Hematopoietic multipotent progenitor cell (in vitro differentiated cells): Measurements from ENCODE around the gene GNG4. TPM values are rescaled to one million over a fixed set of nuclear protein-coding genes. Genes with fewer than 3 reads are reported as not detected.
A peak's percentile ranks its signal among the peaks of the same experiment; 100 is the strongest.
"Not testable (repeated sequence)": the region's sequence is repeated elsewhere in the genome, so short reads cannot be mapped to it uniquely, and the experiment has no call there.

Experiments used
- DNase-seq, 3 donors: peaks; one replicate each; pipeline ENCODE4 v3.0.0-alpha.2; 2011 to 2015; ENCODE audit warnings: low read depth in 2 of 3, low spot score in 2 of 3
- total RNA-seq: library from RNA; depleted of rRNA; stranded (reverse); fragments of >200 nt; gene quantifications from one replicate; pipeline ENCODE4 v1.2.3, GENCODE V29; 2012

The GNG4 gene
- total RNA-seq, 1 donor = 1.9 TPM

DNA sequence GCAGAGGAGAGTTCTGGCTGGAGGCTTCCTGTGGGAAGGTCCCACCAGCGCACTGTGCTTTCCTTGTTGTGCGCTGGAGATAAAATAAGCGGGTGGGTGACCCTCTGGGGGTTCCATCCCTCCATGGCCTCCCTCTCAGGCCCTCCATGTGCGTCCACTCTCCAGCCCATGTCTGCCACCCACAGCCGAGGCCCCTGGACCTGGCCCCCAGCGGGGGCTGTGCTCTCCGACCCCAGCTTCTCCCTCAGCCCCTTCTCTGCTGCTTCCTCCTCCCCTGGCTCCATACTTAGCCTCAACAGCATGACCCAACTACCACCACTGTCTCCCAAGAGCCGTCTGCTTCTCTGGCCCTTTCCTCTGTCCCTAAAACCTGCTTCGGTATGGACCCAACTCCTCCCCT lies 61.4 kb downstream of the GNG4 start:
- DNase-seq = no peak

DNA sequence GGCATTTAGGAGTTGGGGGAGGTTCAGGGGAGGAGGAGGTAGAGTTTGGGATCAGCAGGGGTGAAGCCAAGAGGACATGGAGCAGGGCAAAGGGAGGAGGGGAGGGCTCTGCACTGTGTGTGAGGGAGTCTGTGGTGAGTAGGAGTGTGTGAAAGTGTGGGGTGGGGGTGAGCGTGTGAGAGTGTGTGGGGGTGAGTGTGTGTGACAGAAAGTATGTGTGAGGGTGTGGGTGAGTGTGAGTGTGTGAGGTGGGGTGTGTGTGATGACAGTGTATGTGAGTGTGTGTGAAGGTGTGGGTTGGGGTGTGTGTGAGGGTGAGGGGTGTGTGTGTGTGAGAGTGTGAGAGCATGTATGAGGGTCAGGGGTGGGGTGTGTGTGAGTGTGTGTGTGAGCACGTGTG lies 62.6 kb downstream of the GNG4 start:
- no peak for DNase-seq

DNA sequence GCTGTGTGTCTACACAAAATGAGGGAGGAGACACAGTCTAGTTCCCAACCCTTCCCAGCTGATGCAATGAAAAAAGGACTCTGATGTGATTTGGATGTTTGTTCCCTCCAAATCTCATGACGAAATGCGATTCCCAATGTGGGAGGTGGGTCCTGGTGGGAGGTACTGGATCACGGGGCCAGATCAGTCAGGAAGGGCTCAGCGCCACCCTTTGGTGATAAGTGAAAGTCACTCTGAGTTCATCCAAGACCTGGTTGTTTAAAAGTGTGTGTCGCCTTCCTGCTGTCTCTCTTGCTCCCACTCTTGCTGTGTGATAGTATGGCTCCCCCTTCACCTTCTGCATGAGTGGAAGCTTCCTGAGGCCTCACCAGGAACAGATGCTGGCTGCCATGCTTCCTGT lies 63.2 kb downstream of the GNG4 start:
- no peak for DNase-seq

DNA sequence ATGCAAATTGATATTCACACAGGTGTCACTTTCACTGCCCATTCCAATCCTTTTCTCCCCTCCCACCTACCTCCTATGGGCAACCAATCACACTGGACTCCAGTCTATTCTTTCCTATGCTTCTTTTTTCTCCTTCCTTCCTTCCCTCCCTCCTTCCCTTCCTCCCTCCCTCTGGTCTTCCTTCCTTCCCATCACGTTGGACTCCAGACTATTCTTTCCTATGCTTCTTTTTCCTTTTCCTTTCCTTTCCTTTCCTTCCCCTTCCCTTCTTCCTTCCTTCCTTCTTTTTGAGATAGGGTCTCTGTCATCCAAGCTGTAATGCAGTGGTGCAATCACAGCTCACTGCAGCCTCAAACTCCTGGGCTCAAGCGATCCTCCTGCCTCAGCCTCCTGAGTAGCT lies 64.6 kb downstream of the GNG4 start:
- DNase-seq = no peak

DNA sequence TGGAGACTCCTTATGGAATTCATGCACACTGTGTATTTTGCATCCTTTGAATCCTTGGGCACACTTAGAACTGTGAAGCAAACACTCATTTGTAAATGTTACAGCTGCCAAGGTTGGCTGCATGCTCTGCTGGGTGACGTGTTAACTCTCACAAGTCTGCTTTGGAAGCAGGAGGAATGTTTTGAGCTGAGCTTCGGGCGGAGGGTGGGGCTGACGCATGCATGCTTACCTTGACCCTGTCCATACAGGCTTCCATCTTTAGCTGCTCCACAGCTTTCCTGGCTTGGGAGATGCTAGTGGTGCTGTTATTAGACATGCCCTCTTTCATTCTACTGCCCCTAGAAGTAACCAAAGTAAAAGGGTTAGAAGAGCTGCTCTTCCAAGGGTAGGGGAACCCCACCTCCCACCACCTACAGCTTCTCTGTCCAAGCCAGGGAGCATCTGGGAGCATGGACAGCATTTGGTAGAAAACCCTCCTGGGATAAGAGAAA lies 66.0 kb downstream of the GNG4 start:
- no peak for DNase-seq

DNA sequence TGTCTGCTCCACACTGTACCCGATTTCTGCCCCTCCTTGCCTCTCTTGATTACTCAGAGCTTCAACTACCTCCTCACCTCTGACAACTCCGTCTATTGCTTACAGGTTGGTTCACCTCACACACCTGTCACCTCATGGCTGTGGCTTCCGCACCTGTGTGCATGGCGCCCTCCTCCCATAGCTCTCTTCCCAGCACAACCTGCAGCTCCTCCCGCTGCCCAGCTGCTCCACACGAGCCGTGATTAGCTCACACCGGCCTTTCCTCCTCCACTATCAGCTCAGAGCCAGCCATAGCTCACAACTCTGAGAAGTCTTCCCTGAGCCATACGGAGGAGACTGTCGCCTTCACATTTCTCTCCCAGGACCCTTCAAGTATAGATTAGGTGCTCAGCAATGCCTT lies 67.5 kb downstream of the GNG4 start:
- DNase-seq = no peak

DNA sequence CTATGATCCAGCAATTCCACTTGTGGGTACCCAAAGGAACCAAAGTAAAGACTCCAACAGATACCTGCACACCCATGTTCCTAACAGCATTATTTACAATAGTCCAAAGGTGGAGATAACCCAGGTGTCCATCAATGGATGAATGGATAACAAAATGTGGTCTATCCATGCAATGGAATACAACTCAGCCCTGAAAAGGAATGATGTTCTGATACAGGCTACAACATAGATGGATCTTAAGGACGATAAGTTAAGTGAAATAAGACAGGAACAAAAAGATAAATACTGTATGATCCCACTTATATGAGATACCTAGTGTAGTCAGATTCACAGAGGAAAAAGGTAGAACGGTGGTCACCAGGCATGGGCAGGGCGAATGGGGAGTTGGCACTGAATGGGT lies 69.7 kb downstream of the GNG4 start:
- DNase-seq = no peak

DNA sequence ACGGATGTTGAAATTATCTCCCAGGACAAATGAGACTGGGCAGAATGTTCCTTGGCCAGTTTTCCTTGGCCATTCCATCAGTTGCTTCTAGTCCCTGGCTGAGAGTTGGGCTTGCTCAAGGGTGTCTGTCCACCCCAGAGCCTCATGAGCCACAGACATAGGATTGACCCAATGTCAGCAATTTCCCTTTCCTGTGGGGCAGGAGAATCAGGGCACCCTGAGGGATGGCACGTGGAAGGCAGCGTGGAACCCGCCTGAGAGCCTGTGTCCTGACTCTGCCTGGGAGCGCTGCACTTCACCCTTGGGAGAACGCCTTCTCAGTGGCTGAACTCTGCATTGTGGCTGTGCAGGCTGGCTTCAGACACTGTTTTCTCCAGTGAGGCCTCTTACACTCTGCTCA lies 74.0 kb downstream of the GNG4 start:
- DNase-seq = no peak

DNA sequence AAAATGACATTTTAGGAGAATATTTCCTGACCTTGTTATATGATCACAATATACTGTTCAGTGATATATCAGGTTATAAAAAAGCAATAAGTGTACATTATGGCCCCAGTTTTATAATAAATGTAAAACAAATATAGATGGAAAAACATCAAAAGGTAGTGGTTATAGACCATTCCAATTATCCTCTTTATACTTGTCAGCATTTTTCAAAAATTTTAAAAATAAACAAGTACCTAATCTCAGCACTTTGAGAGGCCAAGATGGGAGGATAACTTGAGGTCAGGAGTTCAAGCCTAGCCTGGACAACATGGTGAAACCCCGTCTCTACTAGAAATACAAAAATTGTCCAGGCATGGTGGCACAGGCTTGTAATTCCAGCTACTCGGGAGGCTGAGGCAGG lies 75.7 kb downstream of the GNG4 start:
- DNase-seq = no peak

DNA sequence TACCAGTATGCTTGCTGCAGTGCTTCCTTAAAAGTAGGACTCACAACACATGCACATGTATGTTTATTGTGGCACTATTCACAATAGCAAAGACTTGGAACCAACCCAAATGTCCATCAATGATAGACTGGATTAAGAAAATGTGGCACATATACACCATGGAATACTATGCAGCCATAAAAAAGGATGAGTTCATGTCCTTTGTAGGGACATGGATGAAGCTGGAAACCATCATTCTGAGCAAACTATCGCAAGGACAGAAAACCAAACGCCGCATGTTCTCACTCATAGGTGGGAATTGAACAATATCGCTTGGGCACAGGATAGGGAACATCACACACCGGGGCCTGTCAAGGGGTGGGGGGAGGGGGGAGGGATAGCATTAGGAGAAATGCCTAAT lies 76.6 kb downstream of the GNG4 start:
- DNase-seq = not testable (repeated sequence)

DNA sequence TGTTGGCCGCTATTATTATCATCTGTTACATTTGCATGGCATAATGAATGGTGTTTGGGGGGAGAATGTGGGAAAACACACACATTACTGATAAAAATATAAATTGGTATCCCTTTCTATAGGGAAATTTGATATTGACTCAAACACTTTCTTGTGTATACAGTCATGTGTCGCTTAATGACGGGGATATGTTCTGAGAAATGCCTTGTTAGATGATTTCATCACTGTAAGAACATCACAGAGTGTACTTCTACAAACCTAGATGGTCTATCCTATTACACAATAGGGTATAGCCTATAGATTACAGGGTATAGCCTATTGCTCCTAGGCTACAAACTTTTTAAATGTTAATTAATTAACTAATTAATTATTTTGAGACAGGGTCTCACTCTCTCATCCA lies 78.1 kb downstream of the GNG4 start:
- DNase-seq = no peak

DNA sequence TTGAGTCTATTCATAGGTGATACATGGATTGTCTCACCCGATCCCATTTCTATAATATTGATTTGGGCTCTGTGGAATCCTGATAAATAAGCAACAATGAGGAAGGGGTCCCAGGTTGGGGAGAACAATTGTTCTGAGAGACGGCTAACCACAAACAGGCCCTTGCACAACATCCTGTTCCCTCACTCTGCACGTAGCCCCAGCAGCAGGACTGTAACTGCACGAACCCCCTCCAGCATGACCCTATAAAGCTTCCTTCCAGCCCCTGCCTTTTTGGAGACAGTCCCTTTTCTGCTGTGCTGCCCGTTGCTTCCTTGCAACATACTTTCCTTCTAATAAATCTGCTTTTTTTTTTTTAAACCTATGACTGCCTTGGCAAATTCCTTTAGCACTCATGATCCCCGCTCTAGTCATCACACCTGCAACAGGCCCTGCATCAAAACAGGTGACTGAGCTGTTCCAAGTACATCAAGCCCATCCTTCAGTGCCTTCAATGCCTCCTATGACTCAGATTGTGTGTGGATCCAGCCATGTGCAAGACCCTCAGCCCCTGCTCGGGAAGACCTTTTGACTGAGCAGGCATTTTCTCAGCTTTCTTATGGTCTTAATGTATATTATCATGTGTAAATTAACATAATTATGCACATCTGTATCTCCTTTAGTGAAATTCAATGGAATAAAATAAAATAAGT lies 81.6 kb downstream of the GNG4 start:
- DNase-seq = peak in 2 of 3 donors; percentile 53 to 66

DNA sequence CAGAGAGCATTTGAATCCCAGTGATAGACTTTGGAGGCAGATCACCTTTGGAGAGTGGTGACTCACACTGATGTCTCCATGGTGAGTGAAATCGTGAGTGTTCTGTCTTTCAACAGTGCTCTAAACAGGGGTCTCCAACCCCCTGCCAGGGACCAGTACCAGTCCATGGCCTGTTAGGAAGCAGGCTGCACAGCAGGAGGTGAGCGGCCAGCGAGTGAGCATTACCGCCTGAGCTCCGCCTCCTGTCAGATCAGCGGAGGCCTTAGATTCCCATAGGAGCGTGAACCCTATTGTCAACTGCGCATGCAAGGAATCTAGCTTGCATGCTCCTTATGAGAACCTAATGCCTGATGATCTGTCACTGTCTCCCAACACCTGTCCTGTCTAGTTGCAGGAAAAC lies 83.5 kb downstream of the GNG4 start:
- no peak for DNase-seq

DNA sequence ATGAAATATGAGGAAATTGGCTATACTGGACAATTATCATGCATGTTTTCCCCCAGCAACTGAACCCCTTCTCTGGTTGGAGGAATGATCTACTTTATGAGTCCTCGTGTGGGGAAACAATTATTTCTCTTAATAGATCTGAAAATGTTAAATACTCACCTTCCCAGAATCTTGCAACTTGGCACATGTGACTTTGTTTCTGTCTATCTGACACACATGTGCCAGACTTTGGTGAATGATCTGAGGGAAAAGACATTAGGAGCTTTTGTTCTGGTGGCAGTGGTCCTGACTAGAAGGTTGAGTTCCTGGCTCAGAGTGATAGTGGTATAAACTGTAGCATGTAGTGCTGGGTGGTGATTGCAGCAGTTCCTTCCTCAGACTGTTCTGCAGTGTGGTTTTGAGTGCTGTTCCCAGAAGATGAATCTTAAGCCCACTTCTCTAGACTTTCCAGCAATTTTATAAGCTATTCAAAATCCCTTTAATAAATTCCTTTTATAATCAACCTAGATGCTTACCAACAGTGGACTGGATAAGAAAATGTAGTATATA lies 86.0 kb downstream of the GNG4 start:
- DNase-seq = no peak

DNA sequence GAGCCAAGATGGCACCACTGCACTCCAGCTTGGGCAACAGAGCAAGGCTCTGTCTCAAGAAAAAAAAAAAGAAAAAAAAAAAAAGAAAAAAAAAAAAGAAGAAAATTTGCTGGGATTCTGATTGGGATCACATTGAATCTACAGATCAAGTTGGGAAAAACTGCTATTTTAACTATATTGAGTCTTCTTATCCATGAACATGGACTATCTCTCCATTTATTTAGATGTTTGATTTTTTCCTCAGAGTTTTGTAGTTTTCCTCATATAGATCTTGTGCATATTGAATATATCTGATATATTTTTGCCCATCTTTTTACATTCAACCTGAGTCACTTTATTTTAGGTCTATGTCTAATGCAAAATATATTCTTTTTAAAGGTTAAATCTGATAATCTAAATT lies 87.0 kb downstream of the GNG4 start:
- DNase-seq = no peak

DNA sequence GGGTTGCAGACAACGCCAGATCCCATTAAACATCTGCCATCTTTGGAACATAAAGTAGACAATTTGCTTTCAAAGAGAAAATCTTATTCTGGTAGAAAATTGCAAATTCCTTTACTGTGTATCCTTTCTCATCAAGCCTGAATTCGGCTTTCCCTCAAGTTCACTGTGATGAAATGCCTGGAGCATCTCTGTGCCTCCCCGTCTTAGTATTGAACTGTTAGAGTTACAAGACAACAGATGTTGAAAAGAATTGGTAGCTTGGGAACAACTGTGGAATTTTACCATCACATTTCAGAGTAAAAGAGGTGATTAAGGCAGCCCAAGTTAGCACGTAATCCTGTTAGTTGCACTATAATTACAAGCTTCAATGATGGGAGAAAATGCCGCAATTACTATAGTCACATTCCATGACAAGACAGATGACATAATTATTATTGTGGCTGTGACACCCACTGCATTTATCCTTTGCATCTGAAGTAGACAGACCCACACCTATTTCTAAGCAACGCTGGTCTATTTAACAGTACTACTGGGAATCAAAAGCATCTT lies 90.9 kb downstream of the GNG4 start:
- DNase-seq = no peak

DNA sequence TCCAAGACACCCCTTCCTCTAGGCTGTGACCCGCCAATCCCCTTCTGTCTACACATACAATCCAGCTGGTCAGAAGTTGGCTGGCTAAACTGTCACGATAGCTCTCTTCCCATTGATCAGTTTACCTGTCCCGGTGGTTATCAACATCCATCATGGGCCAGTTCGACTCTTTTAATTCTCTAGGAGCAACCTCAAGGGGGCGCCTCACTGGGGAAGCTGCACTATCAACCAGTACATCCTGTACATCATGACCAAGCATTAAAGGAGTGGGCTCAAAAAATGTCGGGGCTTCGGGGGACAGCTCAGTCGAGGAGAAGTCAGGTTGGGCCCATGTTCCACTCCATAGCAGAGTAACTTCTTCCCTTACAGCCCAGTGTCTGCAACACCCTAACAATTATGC lies 92.1 kb downstream of the GNG4 start:
- peak in 1 of 3 donors; percentile 8 for DNase-seq

DNA sequence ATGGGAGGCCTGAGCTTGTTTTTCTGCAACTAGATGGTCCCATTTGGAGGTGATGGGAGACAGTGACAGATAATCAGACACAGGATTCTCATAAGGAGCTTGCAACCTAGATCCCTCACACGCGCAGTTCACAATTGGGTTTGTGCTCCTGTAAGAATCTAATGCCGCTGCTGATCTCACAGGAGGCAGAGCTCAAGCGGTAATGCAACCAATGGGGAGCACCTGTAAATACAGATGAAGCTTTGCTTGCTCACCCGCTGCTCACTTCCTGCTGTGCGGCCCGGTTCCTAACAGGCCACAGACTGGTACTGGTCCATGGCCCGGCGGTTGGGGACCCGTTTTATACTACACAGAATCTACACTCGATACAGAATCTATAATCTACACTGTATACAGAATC lies 92.8 kb downstream of the GNG4 start:
- no peak for DNase-seq

DNA sequence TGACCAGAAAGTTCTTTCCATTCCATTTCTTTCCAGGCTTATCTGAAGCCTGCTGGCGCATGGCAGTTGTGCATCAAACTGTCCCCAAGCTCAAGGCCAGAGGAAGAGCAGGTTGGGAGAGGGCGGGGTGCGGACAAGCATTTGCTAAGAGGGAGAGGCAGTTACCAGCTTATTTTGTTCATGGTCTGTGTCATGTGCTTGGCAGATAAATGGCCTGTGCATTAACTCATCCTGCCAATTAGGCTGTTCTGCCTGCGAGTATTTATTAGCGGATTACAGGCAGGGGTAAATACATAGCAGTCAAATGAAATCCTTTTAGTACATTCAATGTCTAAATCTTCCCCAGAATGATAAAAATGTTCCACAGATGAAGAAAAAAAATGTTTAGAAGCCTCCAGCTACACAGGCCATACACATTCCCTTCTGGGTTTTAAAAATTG lies 96.5 kb downstream of the GNG4 start:
- DNase-seq = no peak

DNA sequence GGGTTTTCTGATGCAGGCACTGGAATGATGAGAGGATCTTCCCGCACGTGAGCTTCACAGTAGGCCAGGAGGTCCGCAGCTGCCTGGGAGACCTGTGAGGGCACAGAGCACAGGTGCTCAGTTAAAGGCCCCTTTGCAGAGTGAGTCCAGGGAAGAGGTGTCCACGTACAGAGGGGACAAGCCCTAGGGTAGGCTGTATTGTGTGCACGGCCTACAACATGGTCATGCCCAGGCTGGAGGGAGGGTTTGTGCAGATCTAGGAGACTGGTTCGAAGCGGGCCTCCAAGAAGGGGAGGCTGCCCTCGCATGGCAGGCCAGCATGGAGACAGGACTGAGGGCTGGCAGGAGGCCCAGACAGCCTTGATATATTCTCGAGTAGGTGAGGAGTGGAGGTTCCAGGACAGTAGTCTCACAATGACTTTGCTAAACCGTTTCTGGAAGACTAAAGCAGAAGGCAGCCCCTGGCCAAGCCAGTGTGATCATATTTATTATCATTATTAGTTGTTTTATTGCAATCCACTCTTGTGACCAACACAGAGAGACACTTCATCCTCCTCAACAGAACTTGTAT lies 97.4 kb downstream of the GNG4 start:
- DNase-seq = no peak

DNA sequence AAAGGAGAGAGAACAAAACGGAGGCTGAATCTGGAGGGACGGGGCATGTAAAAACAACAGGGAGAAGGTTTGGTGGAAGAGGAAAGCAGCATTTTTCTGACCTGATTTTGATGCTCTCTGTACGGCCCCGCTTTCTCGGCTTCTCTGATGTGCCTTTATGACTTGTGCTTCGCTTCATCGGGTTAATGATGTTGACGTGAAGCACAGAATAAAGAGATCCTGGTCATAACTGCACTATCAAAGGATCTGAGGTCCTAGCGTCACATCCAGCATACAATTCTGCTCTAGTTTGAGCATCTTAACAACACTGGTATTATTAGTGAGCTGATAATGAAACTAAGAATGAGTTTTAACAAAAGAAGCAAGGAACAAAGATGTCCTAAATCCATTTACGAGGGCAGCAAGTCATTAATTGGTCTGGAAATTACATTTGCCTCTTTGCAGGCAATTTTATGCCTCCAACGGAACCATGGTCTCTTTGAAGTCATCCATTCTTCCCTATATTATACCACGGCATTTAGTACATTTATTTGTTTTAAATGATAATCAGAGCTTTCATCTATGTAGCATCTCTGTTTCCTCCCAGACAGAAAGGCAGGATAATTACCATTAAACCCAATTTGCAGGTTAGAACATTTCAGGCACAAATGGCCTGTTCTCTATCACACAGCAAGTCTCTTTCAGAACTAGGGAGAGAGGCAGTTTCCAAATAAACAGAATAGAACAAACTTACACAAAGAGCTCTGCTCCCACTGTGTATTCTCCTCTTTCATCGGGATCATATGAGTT lies 100.0 kb downstream of the GNG4 start:
- DNase-seq = no peak
